OCI-LY7 (cell line): ENCODE measurements around the gene STXBP6. TPM values are rescaled to one million over a fixed set of nuclear protein-coding genes. Genes with fewer than 3 reads are reported as not detected.

Experiments used
- BruUV-seq: library from RNA; stranded (reverse); fragments of 400-500 nt; replicated peaks from 2 replicates; lab custom pipeline; 2021; lab: Mats Ljungman, UMichigan
- CTCF ChIA-PET: fragments of 300-600 bp; sonication (Branson Sonifier 250); formaldehyde crosslinking; loops from one replicate; lab custom pipeline; 2022; ENCODE audit warnings: antibody characterized with exemption; ENCODE audit not compliant: unreplicated experiment; lab: Charles Lee
- POLR2A ChIA-PET: fragments of 300-600 bp; sonication (Branson Sonifier 250); formaldehyde crosslinking; loops from one replicate; lab custom pipeline; 2022; ENCODE audit warnings: antibody characterized with exemption; lab: Charles Lee
- DNase-seq: peaks from one replicate; pipeline ENCODE4 v3.0.0-alpha.2; 2015; ENCODE audit warnings: low spot score
- H2AFZ ChIP-seq: fragments of 200-600 bp; sonication (generic), shearing (Covaris generic); 2 replicates; pipeline ENCODE4 v1.6.1; 2014; ENCODE audit warnings: mild to moderate bottlenecking, antibody characterized with exemption, low read length, moderate library complexity
- H3K27ac ChIP-seq: fragments of 200-600 bp; sonication (generic); 2 replicates; pipeline ENCODE4 v1.5.1; 2014; ENCODE audit warnings: mixed run types, low read depth, mild to moderate bottlenecking, moderate library complexity, low read length, inconsistent platforms; ENCODE audit not compliant: poor library complexity, severe bottlenecking
- H3K36me3 ChIP-seq: fragments of 200-600 bp; sonication (generic); 2 replicates; pipeline ENCODE4 v1.6.1; 2014; ENCODE audit warnings: mild to moderate bottlenecking, antibody characterized with exemption, low read length, moderate library complexity, mixed read lengths; ENCODE audit not compliant: insufficient read depth
- H3K4me1 ChIP-seq: fragments of 200-600 bp; sonication (generic); 2 replicates; pipeline ENCODE4 v1.5.1; 2014; ENCODE audit warnings: mild to moderate bottlenecking, low read length; ENCODE audit not compliant: insufficient read depth, poor library complexity, severe bottlenecking
- H3K4me2 ChIP-seq: fragments of 200-600 bp; sonication (generic); 2 replicates; pipeline ENCODE4 v1.6.1; 2014; ENCODE audit warnings: mild to moderate bottlenecking, low read length
- H3K4me3 ChIP-seq: fragments of 200-600 bp; sonication (generic); 2 replicates; pipeline ENCODE4 v1.5.1; 2014; ENCODE audit warnings: mild to moderate bottlenecking, low read depth, low read length; ENCODE audit not compliant: poor library complexity, severe bottlenecking
- H3K79me2 ChIP-seq: fragments of 200-600 bp; sonication (generic); 2 replicates; pipeline ENCODE4 v1.6.1; 2016; ENCODE audit warnings: low read depth, mild to moderate bottlenecking, low read length, moderate library complexity, mixed read lengths; ENCODE audit not compliant: insufficient read depth
- H3K9me2 ChIP-seq: fragments of 200-600 bp; sonication (generic); 2 replicates; pipeline ENCODE4 v1.6.1; 2016; ENCODE audit warnings: mild to moderate bottlenecking, low read length, mixed read lengths; ENCODE audit not compliant: insufficient read depth
- H3K9me3 ChIP-seq: fragments of 200-600 bp; sonication (generic); 2 replicates; pipeline ENCODE4 v1.6.1; 2014; ENCODE audit warnings: mild to moderate bottlenecking, mixed run types, low read length, mixed read lengths
- H4K20me1 ChIP-seq: fragments of 200-600 bp; sonication (generic); 2 replicates; pipeline ENCODE4 v1.6.1; 2014; ENCODE audit warnings: mild to moderate bottlenecking, antibody characterized with exemption, low read length, moderate library complexity, mixed read lengths; ENCODE audit not compliant: insufficient read depth
- EZH2phosphoT487 ChIP-seq: fragments of 200-600 bp; sonication (generic); IDR thresholded peaks from 2 replicates; pipeline ENCODE4 v1.6.1; 2018; ENCODE audit warnings: low read depth, borderline replicate concordance, mild to moderate bottlenecking, mixed run types, antibody characterized with exemption, low read length, moderate library complexity, mixed read lengths
- intact Hi-C: fragments of 100-400 bp; cut with micrococcal nuclease; formaldehyde crosslinking; loops from one replicate; pipeline ENCODE4 v1.10.0; 2022; ENCODE audit not compliant: unreplicated experiment
- total RNA-seq, 2 experiments: library from RNA; depleted of rRNA in 1 of 2; stranded (reverse); fragments of >200 nt in 1 of 2; shearing (Covaris generic) in 1 of 2; gene quantifications; 2 replicates each; pipeline ENCODE4 v1.2.3, GENCODE V29; 2014 to 2022
- TF ChIP-seq, protein P1 (sequence below): fragments of 200-600 bp; sonication (generic); conservative IDR thresholded peaks from 2 replicates; pipeline ENCODE4 v1.5.1; 2014; ENCODE audit warnings: mild to moderate bottlenecking, antibody characterized with exemption, low read length, moderate library complexity, mixed read lengths

STXBP6 gene
- total RNA-seq, 2 experiments from 2014 or later = 0.48 TPM; not detected in 1

DNA sequence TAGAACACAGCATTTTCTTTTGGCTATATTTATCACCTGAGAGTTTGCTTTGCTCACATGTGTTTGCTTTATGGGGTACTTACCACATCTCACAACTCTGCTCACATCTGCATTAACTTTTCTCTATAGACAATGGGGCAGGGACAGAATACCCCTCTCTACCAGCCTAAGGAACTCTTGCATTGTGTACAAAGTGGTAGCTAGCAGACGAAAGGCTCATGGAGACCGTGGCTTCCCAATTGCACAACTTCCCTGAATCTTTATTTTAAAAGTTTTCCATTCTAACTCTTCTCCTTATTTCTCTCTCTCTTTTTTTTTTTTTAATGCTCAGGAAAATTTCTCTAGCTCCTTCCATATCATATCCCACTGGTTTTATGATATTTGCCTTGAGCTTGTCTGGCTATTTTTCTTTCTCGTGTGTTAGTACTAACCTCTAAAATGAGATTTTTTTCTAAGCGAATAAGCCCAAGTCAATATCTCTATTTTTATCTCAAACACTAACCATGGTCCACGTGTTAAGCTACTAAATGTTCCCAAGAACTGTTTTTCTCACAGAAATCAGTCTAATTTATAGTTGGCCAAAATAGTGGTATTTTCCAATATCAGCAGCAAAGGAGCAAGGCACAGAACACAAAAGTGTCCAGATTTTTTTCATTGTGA, 155.2 kb downstream of the STXBP6 start:
- Histone ChIP-seq H3K9me3 (no peaks in the 10 kb centered on the region), H3K36me3 (no peaks in the 10 kb centered on the region), H3K4me2 (no peak overlapping the region), H3K4me1 (no peaks in the 10 kb centered on the region), H4K20me1 (no peaks in the 10 kb centered on the region), H3K4me3 (no peak overlapping the region), H2AFZ (no peak overlapping the region), H3K79me2 (no peaks in the 10 kb centered on the region), H3K9me2 (no peaks in the 10 kb centered on the region), H3K27ac (no peak overlapping the region)
- intact Hi-C loops = no loop called here
- POLR2A ChIA-PET = interaction anchor here (0.7 kb wide), 1 partner anchor 176 kb away, joined by 3 read pairs; no protein-coding TSS in a partner anchor
- CTCF ChIA-PET = no interaction called here
- no TSS peak for BruUV-seq
- TF ChIP-seq, protein P1, sequence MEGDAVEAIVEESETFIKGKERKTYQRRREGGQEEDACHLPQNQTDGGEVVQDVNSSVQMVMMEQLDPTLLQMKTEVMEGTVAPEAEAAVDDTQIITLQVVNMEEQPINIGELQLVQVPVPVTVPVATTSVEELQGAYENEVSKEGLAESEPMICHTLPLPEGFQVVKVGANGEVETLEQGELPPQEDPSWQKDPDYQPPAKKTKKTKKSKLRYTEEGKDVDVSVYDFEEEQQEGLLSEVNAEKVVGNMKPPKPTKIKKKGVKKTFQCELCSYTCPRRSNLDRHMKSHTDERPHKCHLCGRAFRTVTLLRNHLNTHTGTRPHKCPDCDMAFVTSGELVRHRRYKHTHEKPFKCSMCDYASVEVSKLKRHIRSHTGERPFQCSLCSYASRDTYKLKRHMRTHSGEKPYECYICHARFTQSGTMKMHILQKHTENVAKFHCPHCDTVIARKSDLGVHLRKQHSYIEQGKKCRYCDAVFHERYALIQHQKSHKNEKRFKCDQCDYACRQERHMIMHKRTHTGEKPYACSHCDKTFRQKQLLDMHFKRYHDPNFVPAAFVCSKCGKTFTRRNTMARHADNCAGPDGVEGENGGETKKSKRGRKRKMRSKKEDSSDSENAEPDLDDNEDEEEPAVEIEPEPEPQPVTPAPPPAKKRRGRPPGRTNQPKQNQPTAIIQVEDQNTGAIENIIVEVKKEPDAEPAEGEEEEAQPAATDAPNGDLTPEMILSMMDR = no peak
- TF ChIP-seq EZH2phosphoT487 = no peak
- no peak for DNase-seq

DNA sequence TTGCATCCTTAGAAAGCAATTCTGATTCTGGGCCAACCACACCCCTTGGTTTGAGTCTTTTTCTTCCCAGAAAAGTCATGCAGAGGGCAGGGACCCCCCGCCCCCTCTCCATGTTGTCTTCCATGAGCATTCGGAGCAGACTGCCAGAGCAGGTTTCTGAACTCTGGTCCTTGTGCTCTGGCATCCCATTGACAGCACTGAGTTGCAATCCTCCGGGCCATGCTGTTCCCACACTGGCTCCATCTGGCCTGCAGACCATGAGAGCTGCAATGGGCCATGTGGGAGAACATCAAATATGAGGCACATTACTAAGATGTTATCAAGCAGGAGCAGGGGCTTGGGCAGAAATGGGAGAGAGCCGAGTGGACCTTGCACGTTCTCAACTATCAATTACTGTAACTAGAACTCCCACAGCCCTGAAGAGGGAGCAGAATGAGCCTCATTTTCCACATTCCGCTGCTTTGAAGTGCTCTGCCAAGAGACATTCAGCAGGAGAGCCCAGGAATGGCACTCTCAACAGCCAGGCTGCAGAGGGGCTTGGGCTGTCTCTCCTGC, 157.4 kb downstream of the STXBP6 start:
- no peaks in the 10 kb centered on the region for H4K20me1 ChIP-seq
- H3K36me3 ChIP-seq = no peaks in the 10 kb centered on the region
- no peak for DNase-seq
- H3K4me3 ChIP-seq = no peak overlapping the region
- H3K4me1 ChIP-seq = no peaks in the 10 kb centered on the region
- H3K27ac ChIP-seq = no peak overlapping the region
- H2AFZ ChIP-seq = no peak overlapping the region
- no peak for TF ChIP-seq EZH2phosphoT487
- TF ChIP-seq, protein P1 = no peak
- no TSS peak for BruUV-seq
- no peaks in the 10 kb centered on the region for H3K9me2 ChIP-seq
- ChIA-PET POLR2A (interaction anchor here (0.6 to 0.7 kb wide), 2 partner anchors 226 to 599 kb away, joined by 3 read pairs; no protein-coding TSS in a partner anchor), CTCF (no interaction called here)
- H3K4me2 ChIP-seq = no peak overlapping the region
- no peaks in the 10 kb centered on the region for H3K9me3 ChIP-seq
- intact Hi-C loops = no loop called here
- H3K79me2 ChIP-seq = no peaks in the 10 kb centered on the region

DNA sequence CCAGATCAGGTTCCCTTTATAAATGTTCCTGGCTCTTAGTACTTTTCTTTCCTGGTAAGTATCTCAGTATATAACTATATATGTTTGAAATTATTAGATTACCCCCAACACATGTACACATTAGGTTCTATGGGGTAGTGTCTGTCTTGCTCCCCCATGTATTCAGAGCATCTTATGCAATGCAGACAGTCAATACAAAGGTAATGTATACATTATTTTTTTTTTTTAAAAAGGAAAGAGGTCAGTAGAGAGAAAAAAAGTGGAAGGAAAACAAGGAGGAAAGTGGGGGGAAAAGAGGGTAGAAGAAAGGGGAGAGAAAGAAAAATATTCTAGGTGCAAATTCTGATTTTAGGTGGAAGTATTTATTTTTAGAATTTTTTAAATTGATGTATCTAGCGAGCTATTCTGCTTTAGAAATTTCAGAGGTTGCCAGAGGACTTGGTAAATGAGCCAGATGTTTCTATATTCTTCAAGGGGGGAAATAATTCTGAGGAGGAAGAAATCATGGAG, 157.9 kb downstream of the STXBP6 start:
- Histone ChIP-seq H3K9me3 (no peaks in the 10 kb centered on the region), H3K79me2 (no peaks in the 10 kb centered on the region), H3K27ac (no peak overlapping the region), H2AFZ (no peak overlapping the region), H3K9me2 (no peaks in the 10 kb centered on the region), H4K20me1 (no peaks in the 10 kb centered on the region), H3K36me3 (no peaks in the 10 kb centered on the region), H3K4me3 (no peak overlapping the region), H3K4me1 (no peaks in the 10 kb centered on the region), H3K4me2 (no peak overlapping the region)
- ChIA-PET CTCF (no interaction called here), POLR2A (interaction anchor here (0.7 kb wide), 1 partner anchor 599 kb away, joined by 3 read pairs; no protein-coding TSS in a partner anchor)
- DNase-seq = no peak
- no peak for TF ChIP-seq EZH2phosphoT487
- TF ChIP-seq, protein P1 = no peak
- intact Hi-C loops = no loop called here
- no TSS peak for BruUV-seq
